ENCODE measurements around the gene POLL. TPM values are rescaled to one million over a fixed set of nuclear protein-coding genes. Genes with fewer than 3 reads are reported as not detected.

Gene POLL
- total RNA-seq, 1 donor from 2014 or later = 47.3 TPM

DNA sequence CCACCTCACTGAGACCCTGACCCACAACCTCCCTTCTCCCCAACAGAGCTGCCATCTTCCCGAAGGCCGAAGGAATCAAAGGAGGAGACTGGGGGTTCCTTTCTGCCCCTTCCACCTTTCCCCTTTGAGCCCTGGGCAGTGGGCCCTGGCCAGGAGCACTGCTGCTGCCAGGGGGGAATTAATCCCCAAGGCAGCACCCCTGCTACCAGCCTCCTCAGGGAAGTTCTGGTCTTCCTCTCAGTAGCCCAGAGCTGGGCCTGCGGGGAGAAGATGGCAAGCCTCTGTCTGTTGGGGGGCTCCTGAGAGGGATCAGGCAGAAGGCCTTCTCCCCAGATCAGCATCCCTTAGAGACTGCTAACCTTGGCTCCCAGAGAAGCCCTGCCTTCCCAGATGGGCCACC lies 25.6 kb upstream of the POLL start:
- Mint-ChIP-seq H3K36me3 (peaks cover 12% of the 10 kb centered on the region), H3K27me3 (ENCODE audit: low read depth) (no peaks in the 10 kb centered on the region), H3K4me1 (peaks cover 6% of the 10 kb centered on the region)

DNA sequence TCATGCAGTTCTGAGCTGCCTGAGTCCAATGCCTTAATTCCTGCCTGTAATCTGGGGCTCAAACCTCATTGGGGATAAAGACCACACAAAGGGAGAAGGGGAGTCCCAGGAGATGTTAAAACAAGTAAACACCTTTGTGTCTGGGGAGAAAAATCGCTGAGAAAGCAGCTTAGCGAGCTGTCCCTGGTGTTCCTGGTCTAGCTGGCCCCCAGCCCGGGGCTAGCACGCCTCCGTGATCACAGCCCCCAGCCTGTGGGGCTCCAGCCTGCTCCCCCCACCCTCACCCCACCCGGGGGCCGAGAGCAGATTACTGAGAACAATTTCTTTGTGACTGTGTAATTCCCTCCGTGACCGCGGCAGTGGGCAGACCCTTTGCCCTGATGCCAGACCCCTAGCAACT lies 24.8 kb upstream of the POLL start:
- Mint-ChIP-seq H3K36me3 (peaks cover 8% of the 10 kb centered on the region), H3K9me3 (no peaks in the 10 kb centered on the region), H3K27ac (no peak overlapping the region), H3K27me3 (ENCODE audit: low read depth) (no peaks in the 10 kb centered on the region), H3K4me1 (peaks cover 6% of the 10 kb centered on the region), H3K4me3 (no peak overlapping the region)
- no peak for DNase-seq (ENCODE audit: low spot score in 2 of 2, unreplicated experiment in 2 of 2)
- TF ChIP-seq, protein P1, sequence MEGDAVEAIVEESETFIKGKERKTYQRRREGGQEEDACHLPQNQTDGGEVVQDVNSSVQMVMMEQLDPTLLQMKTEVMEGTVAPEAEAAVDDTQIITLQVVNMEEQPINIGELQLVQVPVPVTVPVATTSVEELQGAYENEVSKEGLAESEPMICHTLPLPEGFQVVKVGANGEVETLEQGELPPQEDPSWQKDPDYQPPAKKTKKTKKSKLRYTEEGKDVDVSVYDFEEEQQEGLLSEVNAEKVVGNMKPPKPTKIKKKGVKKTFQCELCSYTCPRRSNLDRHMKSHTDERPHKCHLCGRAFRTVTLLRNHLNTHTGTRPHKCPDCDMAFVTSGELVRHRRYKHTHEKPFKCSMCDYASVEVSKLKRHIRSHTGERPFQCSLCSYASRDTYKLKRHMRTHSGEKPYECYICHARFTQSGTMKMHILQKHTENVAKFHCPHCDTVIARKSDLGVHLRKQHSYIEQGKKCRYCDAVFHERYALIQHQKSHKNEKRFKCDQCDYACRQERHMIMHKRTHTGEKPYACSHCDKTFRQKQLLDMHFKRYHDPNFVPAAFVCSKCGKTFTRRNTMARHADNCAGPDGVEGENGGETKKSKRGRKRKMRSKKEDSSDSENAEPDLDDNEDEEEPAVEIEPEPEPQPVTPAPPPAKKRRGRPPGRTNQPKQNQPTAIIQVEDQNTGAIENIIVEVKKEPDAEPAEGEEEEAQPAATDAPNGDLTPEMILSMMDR (IDR thresholded peaks at IDR 0.05; ENCODE audit: unreplicated experiment) = no peak

More for the DNA sequence above, 25.6 kb upstream of the POLL start:
- DNase-seq (ENCODE audit: low spot score in 2 of 2, unreplicated experiment in 2 of 2) = no peak
- Mint-ChIP-seq H3K27ac (no peak overlapping the region), H3K9me3 (no peaks in the 10 kb centered on the region), H3K4me3 (no peak overlapping the region)
- TF ChIP-seq, protein P1 (IDR thresholded peaks at IDR 0.05; ENCODE audit: unreplicated experiment) = no peak

DNA sequence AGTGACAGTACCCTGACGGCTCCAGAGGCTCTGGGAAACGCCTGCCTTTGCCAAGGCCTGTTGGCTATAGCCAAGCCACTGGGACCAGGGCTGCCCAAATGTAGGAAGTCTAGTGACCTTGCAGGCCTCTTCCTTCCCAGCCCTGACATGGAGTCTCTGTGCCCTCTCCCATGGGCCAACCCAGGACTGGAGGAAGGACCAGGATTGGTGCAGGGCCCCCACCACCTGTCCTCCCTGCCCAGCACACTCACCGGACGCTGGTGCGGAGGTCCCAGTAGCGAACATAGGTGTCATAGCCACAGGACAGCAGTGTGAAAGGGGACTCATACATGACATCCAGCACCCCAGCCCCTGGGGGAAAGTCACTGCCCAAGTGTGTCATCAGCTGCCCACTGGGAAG lies 24.0 kb upstream of the POLL start:
- no peak for DNase-seq (ENCODE audit: low spot score in 2 of 2, unreplicated experiment in 2 of 2)
- no peaks in the 10 kb centered on the region for H3K4me1 Mint-ChIP-seq
- H3K36me3 Mint-ChIP-seq = peaks cover 2% of the 10 kb centered on the region
- no peak overlapping the region for H3K4me3 Mint-ChIP-seq
- TF ChIP-seq, protein P1 (IDR thresholded peaks at IDR 0.05; ENCODE audit: unreplicated experiment) = no peak
- H3K27ac Mint-ChIP-seq = no peak overlapping the region
- no peaks in the 10 kb centered on the region for H3K27me3 Mint-ChIP-seq (ENCODE audit: low read depth)
- H3K9me3 Mint-ChIP-seq = no peaks in the 10 kb centered on the region

DNA sequence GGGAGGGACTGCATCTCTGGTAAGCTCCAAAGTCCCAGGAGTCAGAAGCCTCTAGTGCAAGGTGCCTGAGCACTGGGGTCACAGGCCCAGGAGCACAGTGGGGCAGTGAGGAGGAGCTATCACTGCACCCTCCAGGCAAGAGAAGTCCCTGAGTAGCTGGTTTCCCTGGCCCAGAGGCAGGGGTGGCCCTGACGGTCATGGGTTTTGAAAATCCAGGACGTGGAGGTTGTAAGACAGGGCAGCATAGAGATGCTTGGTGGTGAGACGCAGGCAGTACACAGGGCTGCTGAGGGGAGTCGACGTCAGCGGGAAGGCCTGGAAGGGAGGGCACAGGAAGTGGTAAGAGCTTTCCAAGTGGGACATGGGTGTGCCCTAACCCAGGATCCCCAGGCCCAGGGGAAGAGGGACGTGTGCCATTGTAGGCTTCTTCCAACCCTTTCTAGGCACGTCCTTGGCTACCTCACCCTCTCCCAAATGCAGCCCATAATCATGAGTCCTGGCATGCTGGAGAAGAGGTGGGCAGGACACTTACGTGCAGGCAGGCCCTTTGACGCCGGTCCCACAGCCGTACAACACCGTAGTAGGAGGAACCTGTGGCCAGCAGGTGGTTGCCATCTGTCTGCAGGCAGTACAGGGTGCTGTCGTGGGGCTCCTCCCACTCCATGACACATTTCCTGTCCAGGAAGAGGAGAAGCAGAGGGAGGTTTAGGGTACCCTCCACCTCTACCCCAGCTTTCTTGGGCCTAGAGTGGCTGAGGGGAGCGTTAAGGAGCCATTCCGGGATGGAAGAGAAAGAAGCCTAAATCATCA lies 23.2 kb upstream of the POLL start:
- no peaks in the 10 kb centered on the region for H3K4me1 Mint-ChIP-seq
- H3K27ac Mint-ChIP-seq = no peak overlapping the region
- no peaks in the 10 kb centered on the region for H3K27me3 Mint-ChIP-seq (ENCODE audit: low read depth)
- TF ChIP-seq, protein P1 (IDR thresholded peaks at IDR 0.05; ENCODE audit: unreplicated experiment) = no peak
- H3K4me3 Mint-ChIP-seq = no peak overlapping the region
- peaks cover 6% of the 10 kb centered on the region for H3K36me3 Mint-ChIP-seq
- H3K9me3 Mint-ChIP-seq = no peaks in the 10 kb centered on the region
- no peak for DNase-seq (ENCODE audit: low spot score in 2 of 2, unreplicated experiment in 2 of 2)

DNA sequence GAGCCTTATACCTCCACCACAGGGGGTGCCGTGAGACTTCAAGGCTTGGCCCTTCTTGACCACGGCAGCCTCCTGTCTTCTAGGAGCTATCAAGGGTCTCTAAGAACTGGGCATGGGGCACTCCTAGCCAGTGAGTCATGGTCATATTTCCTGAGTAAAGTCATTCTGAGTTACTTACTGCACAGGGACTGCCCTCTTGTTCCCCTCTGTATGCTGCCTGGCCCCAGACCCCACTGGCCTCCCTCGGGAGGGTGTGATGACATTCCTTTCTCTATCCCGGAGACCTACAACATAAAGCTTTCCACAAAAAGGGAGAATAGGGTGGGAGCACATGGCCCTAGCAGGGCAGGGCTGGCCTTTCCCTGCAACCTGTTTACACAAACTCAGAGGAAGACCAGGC lies 21.4 kb upstream of the POLL start:
- Mint-ChIP-seq H3K27ac (no peak overlapping the region), H3K9me3 (no peaks in the 10 kb centered on the region), H3K4me3 (no peak overlapping the region), H3K4me1 (no peaks in the 10 kb centered on the region), H3K36me3 (peaks cover 16% of the 10 kb centered on the region), H3K27me3 (ENCODE audit: low read depth) (no peaks in the 10 kb centered on the region)
- TF ChIP-seq, protein P1 (IDR thresholded peaks at IDR 0.05; ENCODE audit: unreplicated experiment) = no peak
- no peak for DNase-seq (ENCODE audit: low spot score in 2 of 2, unreplicated experiment in 2 of 2)
